ENCODE data around the gene CLEC16A. TPM values are rescaled to one million over a fixed set of nuclear protein-coding genes. Genes with fewer than 3 reads are reported as not detected.

The CLEC16A gene
- total RNA-seq, 1 donor from 2014 or later: 15.8 TPM

DNA sequence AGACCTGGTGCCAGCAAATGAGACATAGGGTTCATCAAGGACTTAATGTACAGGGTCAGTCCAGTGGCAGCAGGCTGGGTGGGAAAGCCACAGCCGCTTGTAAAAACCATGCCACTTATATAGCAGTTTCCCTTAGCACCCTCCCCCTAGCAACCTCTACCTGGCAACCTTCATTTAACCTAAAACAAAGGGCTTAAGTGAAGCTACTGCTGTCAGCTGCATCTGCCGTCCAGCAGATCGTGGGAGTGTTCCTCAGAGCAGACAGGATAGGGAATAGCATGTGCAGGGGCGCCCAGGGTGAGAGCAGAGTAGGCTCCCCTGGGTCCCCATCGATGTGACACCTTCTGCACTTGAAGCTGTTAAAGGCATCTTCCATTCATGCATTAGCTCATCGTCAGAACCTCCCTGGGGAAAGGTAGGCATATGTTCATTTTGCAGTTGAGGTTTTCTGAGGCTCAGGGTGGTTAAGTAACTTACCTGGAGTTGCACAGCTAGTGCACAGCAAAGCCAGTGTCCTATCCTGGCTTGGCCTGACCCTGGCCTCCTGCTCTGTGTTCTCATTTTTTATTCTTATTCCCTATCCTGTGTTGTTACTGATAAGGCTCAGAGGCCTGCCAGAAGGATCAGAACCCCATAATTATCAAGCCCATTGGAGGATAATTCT lies 199.1 kb downstream of the CLEC16A start:
- no peaks in the 10 kb centered on the region for H3K27me3 ChIP-seq (ENCODE audit: control insufficient read depth, insufficient read depth, low read length)
- DNase-seq (ENCODE audit: low read depth): no peak
- H3K4me3 ChIP-seq (ENCODE audit: low read depth, low read length): no peak overlapping the region
- TF ChIP-seq, protein P1, sequence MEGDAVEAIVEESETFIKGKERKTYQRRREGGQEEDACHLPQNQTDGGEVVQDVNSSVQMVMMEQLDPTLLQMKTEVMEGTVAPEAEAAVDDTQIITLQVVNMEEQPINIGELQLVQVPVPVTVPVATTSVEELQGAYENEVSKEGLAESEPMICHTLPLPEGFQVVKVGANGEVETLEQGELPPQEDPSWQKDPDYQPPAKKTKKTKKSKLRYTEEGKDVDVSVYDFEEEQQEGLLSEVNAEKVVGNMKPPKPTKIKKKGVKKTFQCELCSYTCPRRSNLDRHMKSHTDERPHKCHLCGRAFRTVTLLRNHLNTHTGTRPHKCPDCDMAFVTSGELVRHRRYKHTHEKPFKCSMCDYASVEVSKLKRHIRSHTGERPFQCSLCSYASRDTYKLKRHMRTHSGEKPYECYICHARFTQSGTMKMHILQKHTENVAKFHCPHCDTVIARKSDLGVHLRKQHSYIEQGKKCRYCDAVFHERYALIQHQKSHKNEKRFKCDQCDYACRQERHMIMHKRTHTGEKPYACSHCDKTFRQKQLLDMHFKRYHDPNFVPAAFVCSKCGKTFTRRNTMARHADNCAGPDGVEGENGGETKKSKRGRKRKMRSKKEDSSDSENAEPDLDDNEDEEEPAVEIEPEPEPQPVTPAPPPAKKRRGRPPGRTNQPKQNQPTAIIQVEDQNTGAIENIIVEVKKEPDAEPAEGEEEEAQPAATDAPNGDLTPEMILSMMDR (IDR thresholded peaks at IDR 0.05; ENCODE audit: insufficient read depth, low read length, severe bottlenecking): no peak
- H3K36me3 ChIP-seq (ENCODE audit: control insufficient read depth, insufficient read depth, low read length): no peaks in the 10 kb centered on the region
- no peak for FAIRE-seq

DNA sequence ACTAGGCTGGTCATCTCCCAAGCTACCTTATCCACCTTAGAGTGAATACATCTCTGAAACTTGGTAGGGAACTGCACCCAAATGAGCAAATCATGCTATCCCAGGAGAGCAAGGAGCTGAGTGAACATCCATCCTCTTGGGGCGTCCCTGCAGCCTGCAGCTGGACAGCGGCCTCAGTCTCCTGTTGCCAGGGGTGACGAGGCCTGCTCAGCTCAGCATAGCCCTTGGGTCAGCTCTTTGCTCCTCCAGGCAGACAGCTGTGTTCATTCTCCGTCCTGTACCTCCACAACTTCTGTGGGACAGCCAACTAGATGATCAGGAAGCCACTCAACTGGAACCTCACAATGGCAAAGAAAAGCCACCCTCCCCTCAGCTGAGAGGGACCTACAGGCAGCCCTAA lies 199.8 kb downstream of the CLEC16A start:
- FAIRE-seq: no peak
- TF ChIP-seq, protein P1 (IDR thresholded peaks at IDR 0.05; ENCODE audit: insufficient read depth, low read length, severe bottlenecking): no peak
- Histone ChIP-seq H3K27me3 (ENCODE audit: control insufficient read depth, insufficient read depth, low read length) (no peaks in the 10 kb centered on the region), H3K4me3 (ENCODE audit: low read depth, low read length) (no peak overlapping the region), H3K36me3 (ENCODE audit: control insufficient read depth, insufficient read depth, low read length) (no peaks in the 10 kb centered on the region)
- DNase-seq (ENCODE audit: low read depth): no peak

DNA sequence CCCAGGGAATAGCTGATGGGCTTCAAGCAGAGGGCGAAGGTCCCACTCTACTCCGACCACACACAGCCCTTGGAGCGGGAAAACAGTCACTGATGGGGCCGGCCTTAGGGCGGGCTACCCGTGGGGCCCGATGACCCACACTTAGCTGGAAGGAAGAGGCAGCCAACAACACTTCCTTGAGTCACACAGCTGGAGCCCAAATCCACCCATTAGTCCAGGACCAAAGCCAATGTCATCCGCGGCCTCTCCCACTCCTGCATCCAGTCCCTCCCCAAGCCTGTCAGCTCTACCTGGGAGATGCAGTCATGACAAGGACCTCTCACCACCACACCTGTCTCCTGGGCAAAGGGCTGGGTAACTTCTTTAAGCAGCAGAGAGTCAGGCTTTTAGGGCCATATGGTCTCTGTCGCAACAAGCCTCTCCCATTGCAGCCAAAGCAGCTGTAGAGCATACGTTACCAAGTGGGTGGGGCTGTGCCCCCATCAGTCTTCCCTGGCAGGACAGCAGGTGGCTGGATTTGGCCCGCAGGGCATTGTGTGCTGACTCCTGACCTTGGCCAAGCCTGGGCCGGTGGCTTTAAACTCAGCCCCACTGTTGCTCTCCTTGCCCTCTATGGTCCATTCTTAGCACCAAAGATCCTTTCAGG lies 200.9 kb downstream of the CLEC16A start:
- Histone ChIP-seq H3K4me3 (ENCODE audit: low read depth, low read length) (no peak overlapping the region), H3K27me3 (ENCODE audit: control insufficient read depth, insufficient read depth, low read length) (no peaks in the 10 kb centered on the region), H3K36me3 (ENCODE audit: control insufficient read depth, insufficient read depth, low read length) (no peaks in the 10 kb centered on the region)
- FAIRE-seq (no peak), DNase-seq (ENCODE audit: low read depth) (no peak)
- TF ChIP-seq, protein P1 (IDR thresholded peaks at IDR 0.05; ENCODE audit: insufficient read depth, low read length, severe bottlenecking): no peak

DNA sequence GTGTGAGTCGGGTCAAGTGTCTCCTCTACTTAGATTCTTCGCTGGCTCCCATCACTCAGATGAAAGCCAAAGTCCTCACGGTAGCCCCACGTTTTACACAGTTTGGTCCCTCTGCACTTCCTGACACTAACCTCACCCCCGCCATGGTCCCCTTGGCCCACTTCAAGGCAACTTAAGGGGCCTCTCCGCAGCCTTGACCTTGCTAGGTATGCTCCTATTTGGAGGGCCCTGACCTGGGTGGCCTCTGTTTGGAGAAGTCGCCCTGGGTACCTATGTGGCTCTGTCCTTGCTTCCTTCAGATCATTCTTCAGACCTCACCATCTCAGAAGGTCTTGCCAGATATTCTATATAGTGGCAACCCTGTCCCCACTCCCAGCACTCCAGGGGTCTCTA lies 201.5 kb downstream of the CLEC16A start:
- FAIRE-seq: no peak
- H3K4me3 ChIP-seq (ENCODE audit: low read depth, low read length): no peak overlapping the region
- DNase-seq (ENCODE audit: low read depth): no peak
- no peaks in the 10 kb centered on the region for H3K36me3 ChIP-seq (ENCODE audit: control insufficient read depth, insufficient read depth, low read length)
- TF ChIP-seq, protein P1 (IDR thresholded peaks at IDR 0.05; ENCODE audit: insufficient read depth, low read length, severe bottlenecking): no peak
- no peaks in the 10 kb centered on the region for H3K27me3 ChIP-seq (ENCODE audit: control insufficient read depth, insufficient read depth, low read length)

DNA sequence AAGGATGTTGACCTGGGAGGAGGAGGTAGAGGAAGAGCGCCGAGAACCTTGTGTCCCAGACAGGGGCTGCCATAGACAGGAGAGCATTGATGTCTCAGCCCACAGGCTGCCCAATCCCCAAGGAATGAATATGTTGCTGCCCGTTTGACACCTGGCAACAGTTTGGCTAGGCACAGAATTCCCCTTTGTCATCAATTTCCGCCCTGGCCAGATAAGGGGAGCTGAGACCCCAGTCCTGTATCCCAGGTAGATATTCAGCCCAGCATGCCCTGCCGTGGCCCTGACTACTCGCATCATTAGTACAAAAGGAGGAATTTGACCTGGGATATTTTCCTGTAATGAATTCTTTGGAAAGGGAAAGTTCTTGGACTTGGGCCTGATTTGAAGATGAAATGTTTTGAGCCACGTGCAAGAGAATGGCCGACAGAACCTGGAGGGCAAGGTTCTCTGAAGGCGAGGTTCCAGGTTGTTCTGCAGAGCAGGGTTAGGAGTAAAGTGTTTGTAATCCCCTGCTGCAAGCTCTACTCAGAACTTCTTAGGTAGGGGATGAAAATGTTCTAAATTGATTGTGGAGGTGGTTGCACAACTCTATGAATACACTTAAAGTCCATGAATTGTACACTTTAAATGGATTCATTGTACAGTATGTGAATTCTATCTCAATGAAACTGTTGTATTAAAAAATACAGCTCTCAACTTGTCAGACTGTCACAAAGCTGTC lies 202.8 kb downstream of the CLEC16A start:
- DNase-seq (ENCODE audit: low read depth): no peak
- TF ChIP-seq, protein P1 (IDR thresholded peaks at IDR 0.05; ENCODE audit: insufficient read depth, low read length, severe bottlenecking): no peak

More for the DNA sequence above, 202.8 kb downstream of the CLEC16A start:
- no peak overlapping the region for H3K4me3 ChIP-seq (ENCODE audit: low read depth, low read length)
- H3K27me3 ChIP-seq (ENCODE audit: control insufficient read depth, insufficient read depth, low read length): no peaks in the 10 kb centered on the region
- H3K36me3 ChIP-seq (ENCODE audit: control insufficient read depth, insufficient read depth, low read length): no peaks in the 10 kb centered on the region
- no peak for FAIRE-seq

Measured in bronchial epithelial cell (primary cell).